ENCODE measurements around the gene PRKCA.

Gene PRKCA

GRCh38 chr17:66417300-66417719 lies 114.9 kb downstream of the PRKCA start:
- peak overlapping the region; percentile 27 for H3K27ac ChIP-seq
- ChIA-PET CTCF (interaction anchor here (0.6 kb wide), 1 partner anchor 1681 kb away, joined by 4 read pairs; no protein-coding TSS in a partner anchor), POLR2A (ENCODE audit: low non-redundant PET) (no interaction called here)
- TF ChIP-seq CTCF (conservative IDR thresholded peaks at IDR 0.05; ENCODE audit: low read depth): no peak
- peak; percentile 58 for DNase-seq (ENCODE audit: low spot score)

GRCh38 chr17:66420961-66421371 lies 118.6 kb downstream of the PRKCA start:
- TF ChIP-seq CTCF (conservative IDR thresholded peaks at IDR 0.05; ENCODE audit: low read depth): no peak
- POLR2A ChIA-PET (ENCODE audit: low non-redundant PET): no interaction called here
- DNase-seq (ENCODE audit: low spot score): no peak
- CTCF ChIA-PET: no interaction called here
- no peak overlapping the region for H3K27ac ChIP-seq

GRCh38 chr17:66422186-66422585 lies 119.8 kb downstream of the PRKCA start:
- H3K27ac ChIP-seq: no peak overlapping the region
- CTCF ChIA-PET: interaction anchor here (0.6 kb wide), 1 partner anchor 126 kb away, joined by 3 read pairs; no protein-coding TSS in a partner anchor
- no peak for TF ChIP-seq CTCF (conservative IDR thresholded peaks at IDR 0.05; ENCODE audit: low read depth)
- no peak for DNase-seq (ENCODE audit: low spot score)
- POLR2A ChIA-PET (ENCODE audit: low non-redundant PET): no interaction called here

GRCh38 chr17:66423056-66423955 lies 120.9 kb downstream of the PRKCA start:
- ChIA-PET CTCF (no interaction called here), POLR2A (ENCODE audit: low non-redundant PET) (no interaction called here)
- TF ChIP-seq CTCF (conservative IDR thresholded peaks at IDR 0.05; ENCODE audit: low read depth): no peak
- DNase-seq (ENCODE audit: low spot score): no peak
- no peak overlapping the region for H3K27ac ChIP-seq

GRCh38 chr17:66425756-66426396 lies 123.5 kb downstream of the PRKCA start:
- H3K27ac ChIP-seq: no peak overlapping the region
- no peak for TF ChIP-seq CTCF (conservative IDR thresholded peaks at IDR 0.05; ENCODE audit: low read depth)
- ChIA-PET POLR2A (ENCODE audit: low non-redundant PET) (no interaction called here), CTCF (no interaction called here)
- DNase-seq (ENCODE audit: low spot score): no peak

- ChIA-PET POLR2A (ENCODE audit: low non-redundant PET) (no interaction called here), CTCF (no interaction called here)
- no peak overlapping the region for H3K27ac ChIP-seq
- DNase-seq (ENCODE audit: low spot score): no peak
- TF ChIP-seq CTCF (conservative IDR thresholded peaks at IDR 0.05; ENCODE audit: low read depth): no peak
Observed at GRCh38 chr17:66426397-66427033, 124.1 kb downstream of the PRKCA start.
